Right cardiac atrium (tissue), 5 donors: ENCODE data around the gene PRAMEF11. TPM values are rescaled to one million over a fixed set of nuclear protein-coding genes. Genes with fewer than 3 reads are reported as not detected.
"Not testable (repeated sequence)": the region's sequence is repeated elsewhere in the genome, so short reads cannot be mapped to it uniquely, and the experiment has no call there.

Experiments used
- ATAC-seq, 2 donors: fragments of 200-7000 bp; cut with Tn5 transposase; one replicate each; pipeline versions ENCODE4 v1.8.0 to v1.9.1; 2020; ENCODE audit warnings: moderate library complexity in 2 of 2, mild to moderate bottlenecking in 1 of 2
- DNase-seq, 3 donors: peaks; one replicate each; pipeline ENCODE4 v3.0.0-alpha.2; 2020
- H3K27ac ChIP-seq: one replicate; pipeline ENCODE4 v1.5.1; 2013; ENCODE audit warnings: mild to moderate bottlenecking, low read length, control low read depth, moderate library complexity
- H3K27me3 ChIP-seq: one replicate; pipeline ENCODE4 v1.6.1; 2013; ENCODE audit not compliant: control insufficient read depth, insufficient read depth
- H3K4me1 ChIP-seq: one replicate; pipeline ENCODE4 v1.6.1; 2013; ENCODE audit warnings: low read length; ENCODE audit not compliant: control insufficient read depth, insufficient read depth
- H3K4me3 ChIP-seq: one replicate; pipeline ENCODE4 v1.5.1; 2013; ENCODE audit warnings: low read length, control low read depth
- H3K9me3 ChIP-seq: one replicate; pipeline ENCODE4 v1.6.1; 2013; ENCODE audit warnings: low read length; ENCODE audit not compliant: control insufficient read depth
- WGBS: extraction: QIAGEN DNeasy Blood & Tissue Kit; methylation state at CpG from one replicate; pipeline ENCODE4 v1.1.7; 2013; 5-methylcytosine and 5-hydroxymethylcytosine counted together
- intact Hi-C, 4 donors: fragments of 100-400 bp; cut with DNase I; formaldehyde crosslinking; loops; one replicate each; pipeline versions ENCODE4 v1.11.0 to v1.14.0; 2022 to 2023
- polyA plus RNA-seq: library from polyadenylated mRNA; stranded (reverse); fragments of 200-250 nt; gene quantifications from one replicate; pipeline ENCODE4 v1.2.3, GENCODE V29; 2013
- total RNA-seq, 4 donors: library from RNA; stranded (reverse); fragmentation: NEBNext Ultra II Directional; extraction: Animal tissue kit (Norgen Biotek cat#: 25700); gene quantifications; one replicate each; pipeline ENCODE4 v1.2.1, GENCODE V29; 2021
- donor health status: healthy with polysubstance abuse.
- donor health status: DM: no; HTN: yes; CAD: no.
- donor health status: DM: no; HTN: no; CAD: no.
- donor health status: DM: no; HTN: yes; CAD: no; lungs with severe emphysema.
- donor health status: DM: yes; HTN: yes; CAD: no.

Gene PRAMEF11
- total and polyA plus RNA-seq, 5 donors, result not detected

GRCh38 chr1:12799730-12800129, 31.5 kb downstream of the PRAMEF11 start:
- 61% methylated on average over 2 of the region's 2 CpGs for WGBS
- Histone ChIP-seq H3K27ac (no peak overlapping the region), H3K4me1 (no peaks in the 10 kb centered on the region), H3K27me3 (no peaks in the 10 kb centered on the region), H3K4me3 (no peak overlapping the region), H3K9me3 (no peaks in the 10 kb centered on the region)
- ATAC-seq (no peak), DNase-seq (no peak)
- intact Hi-C loops, result no loop called here

- no peak for ATAC-seq
- no peak overlapping the region for H3K27ac ChIP-seq
- no peaks in the 10 kb centered on the region for H3K9me3 ChIP-seq
- no peak for DNase-seq
- no peaks in the 10 kb centered on the region for H3K27me3 ChIP-seq
- intact Hi-C loops, result no loop called here
- no peak overlapping the region for H3K4me3 ChIP-seq
- 53% methylated on average over 4 of the region's 4 CpGs for WGBS
- no peaks in the 10 kb centered on the region for H3K4me1 ChIP-seq
These were observed 32.3 kb downstream of the PRAMEF11 start for GRCh38 chr1:12798911-12799310.

- intact Hi-C loops, H3K4me3 ChIP-seq, H3K27ac ChIP-seq, H3K27me3 ChIP-seq, H3K9me3 ChIP-seq, H3K4me1 ChIP-seq, DNase-seq, ATAC-seq: not testable (repeated sequence)
- WGBS, result 71% methylated on average over 5 of the region's 5 CpGs
These were observed 40.1 kb downstream of the PRAMEF11 start, which contains the start of gene PRAMEF1 for GRCh38 chr1:12791097-12791496. PRAMEF1 (plus strand) TSS chr1:12791397; CDS start chr1:12793228, 1,831 bp downstream.

- H3K4me3 ChIP-seq, ATAC-seq, H3K9me3 ChIP-seq, intact Hi-C loops, H3K4me1 ChIP-seq, H3K27me3 ChIP-seq, H3K27ac ChIP-seq, DNase-seq: not testable (repeated sequence)
- WGBS, result 90% methylated on average over 7 of the region's 8 CpGs
These were observed 46.5 kb downstream of the PRAMEF11 start for GRCh38 chr1:12784729-12785128.

GRCh38 chr1:12783783-12784182, 47.4 kb downstream of the PRAMEF11 start:
- H3K4me1 ChIP-seq, intact Hi-C loops, H3K9me3 ChIP-seq, ATAC-seq, H3K27me3 ChIP-seq, H3K4me3 ChIP-seq, H3K27ac ChIP-seq, DNase-seq: not testable (repeated sequence)
- 39% methylated on average over 6 of the region's 7 CpGs for WGBS

GRCh38 chr1:12781488-12781887, 49.7 kb downstream of the PRAMEF11 start:
- H3K4me3 ChIP-seq, H3K9me3 ChIP-seq, H3K27ac ChIP-seq, DNase-seq, H3K4me1 ChIP-seq, H3K27me3 ChIP-seq, ATAC-seq, intact Hi-C loops: not testable (repeated sequence)
- WGBS, result 86% methylated on average over 4 of the region's 5 CpGs

- ATAC-seq, result no peak
- intact Hi-C loops, result no loop called here
- 77% methylated on average over 6 of the region's 6 CpGs for WGBS
- no peak overlapping the region for H3K27ac ChIP-seq
- no peaks in the 10 kb centered on the region for H3K9me3 ChIP-seq
- no peak overlapping the region for H3K4me3 ChIP-seq
- no peaks in the 10 kb centered on the region for H3K4me1 ChIP-seq
- peaks cover 2% of the 10 kb centered on the region for H3K27me3 ChIP-seq
- DNase-seq, result no peak
These were observed 52.3 kb downstream of the PRAMEF11 start for GRCh38 chr1:12778907-12779306.

GRCh38 chr1:12778061-12778460, 53.1 kb downstream of the PRAMEF11 start:
- Histone ChIP-seq H3K4me1 (no peaks in the 10 kb centered on the region), H3K9me3 (no peaks in the 10 kb centered on the region), H3K4me3 (no peak overlapping the region), H3K27ac (no peak overlapping the region), H3K27me3 (peaks cover 2% of the 10 kb centered on the region)
- WGBS, result 80% methylated on average over 4 of the region's 4 CpGs
- no peak for DNase-seq
- intact Hi-C loops, result no loop called here
- ATAC-seq, result no peak

- ATAC-seq (no peak), DNase-seq (no peak)
- Histone ChIP-seq H3K9me3 (no peaks in the 10 kb centered on the region), H3K4me3 (no peak overlapping the region), H3K27ac (no peak overlapping the region), H3K27me3 (peaks cover 2% of the 10 kb centered on the region), H3K4me1 (no peaks in the 10 kb centered on the region)
- intact Hi-C loops, result no loop called here
- 88% methylated on average over 15 of the region's 15 CpGs for WGBS
These were observed 54.2 kb downstream of the PRAMEF11 start for GRCh38 chr1:12776801-12777557.

- 76% methylated on average over 8 of the region's 8 CpGs for WGBS
- DNase-seq, result no peak
These were observed 55.8 kb downstream of the PRAMEF11 start for GRCh38 chr1:12775443-12775842.

GRCh38 chr1:12774801-12775345, 56.3 kb downstream of the PRAMEF11 start:
- 81% methylated on average over 5 of the region's 5 CpGs for WGBS
- Histone ChIP-seq H3K4me1 (no peaks in the 10 kb centered on the region), H3K4me3 (no peak overlapping the region), H3K27me3 (peaks cover 2% of the 10 kb centered on the region), H3K9me3 (no peaks in the 10 kb centered on the region), H3K27ac (no peak overlapping the region)
- no peak for DNase-seq
- ATAC-seq, result no peak
- intact Hi-C loops, result no loop called here

More at GRCh38 chr1:12775443-12775842, 55.8 kb downstream of the PRAMEF11 start:
- no peak for ATAC-seq
- no peak overlapping the region for H3K4me3 ChIP-seq
- intact Hi-C loops, result no loop called here
- H3K4me1 ChIP-seq, result no peaks in the 10 kb centered on the region
- H3K9me3 ChIP-seq, result no peaks in the 10 kb centered on the region
- H3K27me3 ChIP-seq, result peaks cover 2% of the 10 kb centered on the region
- H3K27ac ChIP-seq, result no peak overlapping the region
